HG03565 (cell line): Measurements from ENCODE around the gene GADD45G.

ENCODE experiments used
- ATAC-seq: cut with Tn5 transposase; IDR thresholded peaks from one replicate; pipeline ENCODE4 v1.9.1; 2021; ENCODE audit warnings: mild to moderate bottlenecking, moderate library complexity; ENCODE audit not compliant: unreplicated experiment

GADD45G gene

GRCh38 chr9:89608641-89609335 lies 4.0 kb downstream of the GADD45G start:
- no peak for ATAC-seq

- no peak for ATAC-seq
Observed at GRCh38 chr9:89609426-89610006, 4.7 kb downstream of the GADD45G start.

GRCh38 chr9:89610391-89610925 lies 5.6 kb downstream of the GADD45G start:
- no peak for ATAC-seq

GRCh38 chr9:89611425-89611824 lies 6.6 kb downstream of the GADD45G start:
- no peak for ATAC-seq

- no peak for ATAC-seq
Observed at GRCh38 chr9:89612566-89613278, 7.9 kb downstream of the GADD45G start.

GRCh38 chr9:89613912-89614892 lies 9.4 kb downstream of the GADD45G start:
- ATAC-seq, result no peak

- ATAC-seq, result no peak
Observed at GRCh38 chr9:89615661-89616060, 10.8 kb downstream of the GADD45G start.

GRCh38 chr9:89616411-89616810 lies 11.6 kb downstream of the GADD45G start:
- ATAC-seq, result no peak

GRCh38 chr9:89617978-89618377 lies 13.2 kb downstream of the GADD45G start:
- ATAC-seq, result no peak

- ATAC-seq, result no peak
Observed at GRCh38 chr9:89619019-89619418, 14.2 kb downstream of the GADD45G start.

GRCh38 chr9:89619424-89620138 lies 14.8 kb downstream of the GADD45G start:
- ATAC-seq, result no peak

- ATAC-seq, result no peak
Observed at GRCh38 chr9:89621031-89621430, 16.2 kb downstream of the GADD45G start.

GRCh38 chr9:89621676-89622075 lies 16.9 kb downstream of the GADD45G start:
- no peak for ATAC-seq

- ATAC-seq, result no peak
Observed at GRCh38 chr9:89622933-89623861, 18.4 kb downstream of the GADD45G start.

GRCh38 chr9:89623925-89624420 lies 19.2 kb downstream of the GADD45G start:
- no peak for ATAC-seq

GRCh38 chr9:89625721-89626687 lies 21.2 kb downstream of the GADD45G start:
- no peak for ATAC-seq

GRCh38 chr9:89626741-89627265 lies 22.0 kb downstream of the GADD45G start:
- no peak for ATAC-seq
